AG10803 (cell line): ENCODE measurements around the gene SV2C.

Experiments used
- DNase-seq: peaks from one replicate; pipeline ENCODE4 v3.0.0; 2010; ENCODE audit warnings: low read depth
- H3K4me3 ChIP-seq: 2 replicates; pipeline ENCODE4 v1.5.1; 2011; ENCODE audit warnings: mild to moderate bottlenecking, low read length, control low read depth
- CTCF ChIP-seq: conservative IDR thresholded peaks from 2 replicates; pipeline ENCODE4 v1.5.1; 2011; ENCODE audit warnings: mild to moderate bottlenecking, low read length, control low read depth, inconsistent platforms

The SV2C gene

GRCh38 chr5:76193635-76194034, 110.5 kb downstream of the SV2C start:
- no peak for TF ChIP-seq CTCF
- no peak overlapping the region for H3K4me3 ChIP-seq
- DNase-seq = no peak

GRCh38 chr5:76194340-76194739, 111.2 kb downstream of the SV2C start:
- DNase-seq = no peak
- no peak overlapping the region for H3K4me3 ChIP-seq
- TF ChIP-seq CTCF = no peak

- TF ChIP-seq CTCF = no peak
- no peak for DNase-seq
- H3K4me3 ChIP-seq = no peak overlapping the region
These were observed 113.3 kb downstream of the SV2C start for GRCh38 chr5:76196457-76196856.

- no peak for DNase-seq
- TF ChIP-seq CTCF = no peak
- no peak overlapping the region for H3K4me3 ChIP-seq
These were observed 113.8 kb downstream of the SV2C start for GRCh38 chr5:76196886-76197489.

GRCh38 chr5:76197726-76198125, 114.5 kb downstream of the SV2C start:
- DNase-seq = no peak
- no peak overlapping the region for H3K4me3 ChIP-seq
- TF ChIP-seq CTCF = no peak

- DNase-seq = no peak
- H3K4me3 ChIP-seq = no peak overlapping the region
- no peak for TF ChIP-seq CTCF
These were observed 116.4 kb downstream of the SV2C start for GRCh38 chr5:76199336-76200318.

GRCh38 chr5:76202182-76202581, 119.0 kb downstream of the SV2C start:
- H3K4me3 ChIP-seq = no peak overlapping the region
- no peak for TF ChIP-seq CTCF
- no peak for DNase-seq
